ACC112 (cell line): ENCODE measurements around the gene NAT8L.

Experiments
- H2AFZ ChIP-seq: fragments of 200-600 bp; sonication (generic); one replicate; pipeline ENCODE4 v1.6.0; 2017; ENCODE audit warnings: antibody characterized with exemption, low read length; ENCODE audit not compliant: unreplicated experiment
- H3K27ac ChIP-seq: fragments of 200-600 bp; sonication (generic); 2 replicates; pipeline ENCODE4 v1.5.1; 2014; ENCODE audit warnings: low read depth, mild to moderate bottlenecking, antibody characterized with exemption, low read length, moderate library complexity
- H3K27me3 ChIP-seq: fragments of 200-600 bp; sonication (generic); 2 replicates; pipeline ENCODE4 v1.6.1; 2014; ENCODE audit warnings: mild to moderate bottlenecking, antibody characterized with exemption, low read length, moderate library complexity, mixed read lengths; ENCODE audit not compliant: insufficient read depth
- H3K36me3 ChIP-seq: fragments of 200-600 bp; sonication (generic); 2 replicates; pipeline ENCODE4 v1.6.1; 2016; ENCODE audit warnings: mild to moderate bottlenecking, antibody characterized with exemption, low read length, moderate library complexity, mixed read lengths; ENCODE audit not compliant: insufficient read depth
- H3K4me1 ChIP-seq: fragments of 200-600 bp; sonication (generic); one replicate; pipeline ENCODE4 v1.6.1; 2016; ENCODE audit warnings: low read length, mixed read lengths; ENCODE audit not compliant: insufficient read depth, unreplicated experiment, control insufficient read depth
- H3K4me3 ChIP-seq: fragments of 200-600 bp; sonication (generic); 2 replicates; pipeline ENCODE4 v1.5.1; 2014; ENCODE audit warnings: mild to moderate bottlenecking, low read depth, low read length
- H3K79me2 ChIP-seq: fragments of 200-600 bp; sonication (generic); one replicate; pipeline ENCODE4 v1.6.0; 2016; ENCODE audit warnings: low read length; ENCODE audit not compliant: control insufficient read depth, unreplicated experiment, insufficient read depth

Gene NAT8L

GRCh38 chr4:2036866-2037265, 22.3 kb upstream of the NAT8L start:
- Histone ChIP-seq H3K27ac (no peak overlapping the region), H3K4me3 (no peak overlapping the region), H3K79me2 (no peaks in the 10 kb centered on the region), H2AFZ (no peak overlapping the region), H3K27me3 (peaks cover 45% of the 10 kb centered on the region), H3K4me1 (no peaks in the 10 kb centered on the region), H3K36me3 (no peaks in the 10 kb centered on the region)

DNA sequence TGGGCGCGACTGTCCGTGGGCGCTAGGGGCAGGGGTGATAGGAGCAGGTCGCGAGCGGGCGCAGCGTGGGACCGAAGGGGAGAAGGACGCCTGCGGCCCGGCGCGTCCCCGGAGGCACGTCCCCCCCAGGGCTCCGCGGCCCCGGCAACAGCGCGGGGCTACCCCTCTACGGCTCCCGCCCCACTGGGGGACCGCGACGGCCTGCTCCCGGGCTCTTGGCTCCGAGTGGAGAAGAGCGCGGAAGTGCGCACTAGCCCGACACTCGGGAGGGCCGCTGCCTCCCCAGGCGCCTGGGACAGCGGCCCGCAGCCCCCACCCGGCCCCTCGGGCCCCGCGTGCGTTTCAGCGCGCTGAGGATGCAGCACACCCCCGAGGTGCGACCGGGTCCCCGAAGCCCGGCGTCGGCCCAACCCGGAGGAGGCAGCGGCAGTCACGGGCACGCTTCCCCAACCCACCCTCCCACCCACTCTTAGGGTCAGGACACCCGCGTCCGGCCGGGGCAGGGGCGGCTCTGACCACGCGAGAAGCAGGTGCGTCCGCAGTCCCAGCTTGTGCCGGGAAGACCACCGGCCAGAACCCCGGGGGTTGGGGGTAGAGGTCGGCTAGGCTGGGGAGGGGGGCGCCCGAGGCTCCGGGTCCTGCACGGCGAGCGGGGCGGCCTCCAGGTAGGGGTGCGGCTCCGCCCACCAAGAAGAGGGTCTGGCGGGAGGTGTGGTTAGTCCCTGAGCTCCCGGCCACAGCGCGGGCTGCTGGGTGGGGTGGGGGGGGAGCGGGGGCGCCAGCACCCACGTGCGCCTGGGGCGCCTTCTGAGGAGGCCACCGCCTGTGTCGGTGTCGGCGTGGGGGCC, 18.5 kb upstream of the NAT8L start:
- no peak overlapping the region for H2AFZ ChIP-seq

GRCh38 chr4:2041239-2042130, 17.6 kb upstream of the NAT8L start:
- Histone ChIP-seq H3K4me1 (no peaks in the 10 kb centered on the region), H3K79me2 (no peaks in the 10 kb centered on the region), H3K27ac (no peak overlapping the region), H3K36me3 (no peaks in the 10 kb centered on the region), H2AFZ (peak overlapping the region; percentile 80), H3K4me3 (peak overlapping the region; percentile 80), H3K27me3 (peaks cover 20% of the 10 kb centered on the region)

More for the DNA sequence above, 18.5 kb upstream of the NAT8L start:
- Histone ChIP-seq H3K27ac (no peak overlapping the region), H3K36me3 (no peaks in the 10 kb centered on the region), H3K4me1 (no peaks in the 10 kb centered on the region), H3K27me3 (peaks cover 21% of the 10 kb centered on the region), H3K4me3 (peak overlapping the region; percentile 80), H3K79me2 (no peaks in the 10 kb centered on the region)

DNA sequence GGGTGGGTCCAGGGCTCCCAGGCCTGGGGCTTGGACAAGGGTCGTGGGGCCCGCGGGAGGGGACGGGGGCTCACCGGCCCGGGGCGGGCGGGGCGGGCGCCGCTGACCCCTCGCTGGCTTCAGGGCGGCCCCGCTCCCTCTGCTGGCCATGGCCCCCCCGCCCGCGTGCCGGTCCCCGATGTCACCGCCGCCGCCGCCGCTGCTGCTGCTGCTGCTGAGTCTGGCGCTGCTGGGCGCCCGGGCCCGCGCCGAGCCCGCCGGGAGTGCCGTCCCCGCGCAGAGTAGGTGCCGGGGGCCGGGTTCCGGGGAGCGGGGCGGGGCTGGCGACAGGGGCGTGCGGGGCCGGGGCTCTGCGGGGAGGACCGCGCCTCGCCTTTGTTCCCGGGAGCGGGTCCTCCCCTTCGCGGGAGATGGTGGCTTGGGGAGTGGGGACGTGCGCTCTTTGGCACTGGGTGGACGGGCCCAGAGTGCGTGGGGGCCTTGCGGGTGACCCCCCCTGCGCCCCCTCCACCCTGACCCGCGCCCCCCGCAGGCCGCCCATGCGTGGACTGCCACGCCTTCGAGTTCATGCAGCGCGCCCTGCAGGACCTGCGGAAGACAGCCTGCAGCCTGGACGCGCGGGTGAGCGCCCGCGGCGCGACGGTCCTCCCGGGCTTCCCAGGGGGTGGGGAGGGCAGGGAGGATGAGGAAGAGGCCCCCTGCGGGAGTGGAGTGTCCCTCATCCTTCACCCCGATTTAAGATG, 16.8 kb upstream of the NAT8L start:
- H3K4me1 ChIP-seq: no peaks in the 10 kb centered on the region
- no peaks in the 10 kb centered on the region for H3K79me2 ChIP-seq
- peak overlapping the region; percentile 80 for H3K4me3 ChIP-seq
- H3K27ac ChIP-seq: no peak overlapping the region
- H3K36me3 ChIP-seq: no peaks in the 10 kb centered on the region
- peaks cover 20% of the 10 kb centered on the region for H3K27me3 ChIP-seq
- no peak overlapping the region for H2AFZ ChIP-seq

- Histone ChIP-seq H3K4me3 (peak overlapping the region; percentile 80), H3K79me2 (no peaks in the 10 kb centered on the region), H3K27me3 (peaks cover 20% of the 10 kb centered on the region), H3K4me1 (no peaks in the 10 kb centered on the region), H3K36me3 (no peaks in the 10 kb centered on the region), H2AFZ (no peak overlapping the region), H3K27ac (no peak overlapping the region)
These were observed 16.2 kb upstream of the NAT8L start for GRCh38 chr4:2042947-2043395.

DNA sequence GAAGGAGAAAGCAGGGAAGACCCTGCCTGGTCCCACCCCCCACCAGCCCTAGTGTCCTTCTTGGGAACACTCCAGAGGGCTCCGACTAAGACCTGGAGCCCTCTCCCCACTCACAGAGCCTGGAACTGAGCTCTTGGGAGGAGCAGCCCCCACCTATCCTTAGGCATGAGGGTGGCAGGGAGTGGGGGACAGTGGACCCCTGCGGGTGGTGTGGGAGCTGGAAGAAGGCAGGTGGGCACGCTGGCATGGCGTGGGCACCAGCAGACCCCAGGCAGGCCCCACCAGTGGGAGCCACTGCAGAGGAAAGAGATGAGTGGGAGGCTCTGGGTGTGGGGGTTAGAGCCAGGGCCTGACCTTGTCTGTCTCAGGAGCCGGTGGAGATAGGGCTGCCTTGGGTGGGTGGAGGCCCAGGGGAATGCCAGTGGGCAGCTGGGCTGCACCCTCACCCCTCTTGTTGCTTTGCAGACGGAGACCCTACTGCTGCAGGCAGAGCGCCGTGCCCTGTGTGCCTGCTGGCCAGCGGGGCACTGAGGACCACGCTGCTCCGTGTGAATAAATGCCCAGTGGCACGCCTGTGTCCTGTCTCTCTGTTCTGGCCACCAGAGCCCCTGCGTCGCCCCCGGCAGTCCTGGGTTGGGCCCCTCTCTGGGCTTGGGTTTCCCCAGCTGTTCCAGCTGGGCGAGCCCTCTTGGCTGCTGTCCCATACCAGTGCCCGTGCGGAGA, 15.6 kb upstream of the NAT8L start:
- H2AFZ ChIP-seq: no peak overlapping the region
- no peak overlapping the region for H3K27ac ChIP-seq
- H3K79me2 ChIP-seq: no peaks in the 10 kb centered on the region
- no peaks in the 10 kb centered on the region for H3K4me1 ChIP-seq
- H3K4me3 ChIP-seq: no peak overlapping the region
- H3K27me3 ChIP-seq: peaks cover 20% of the 10 kb centered on the region
- H3K36me3 ChIP-seq: no peaks in the 10 kb centered on the region

GRCh38 chr4:2044119-2044485, 15.0 kb upstream of the NAT8L start:
- H3K27me3 ChIP-seq: peaks cover 20% of the 10 kb centered on the region
- no peaks in the 10 kb centered on the region for H3K4me1 ChIP-seq
- no peak overlapping the region for H3K4me3 ChIP-seq
- H3K79me2 ChIP-seq: no peaks in the 10 kb centered on the region
- no peak overlapping the region for H2AFZ ChIP-seq
- no peaks in the 10 kb centered on the region for H3K36me3 ChIP-seq
- H3K27ac ChIP-seq: no peak overlapping the region

GRCh38 chr4:2044542-2045517, 14.3 kb upstream of the NAT8L start:
- Histone ChIP-seq H2AFZ (no peak overlapping the region), H3K4me3 (no peak overlapping the region), H3K36me3 (no peaks in the 10 kb centered on the region), H3K27ac (no peak overlapping the region), H3K27me3 (peaks cover 15% of the 10 kb centered on the region; the same call in 1 of the 2 replicates), H3K4me1 (no peaks in the 10 kb centered on the region), H3K79me2 (no peaks in the 10 kb centered on the region)

GRCh38 chr4:2045518-2045951, 13.6 kb upstream of the NAT8L start:
- Histone ChIP-seq H3K4me1 (no peaks in the 10 kb centered on the region), H3K4me3 (no peak overlapping the region), H3K36me3 (no peaks in the 10 kb centered on the region), H3K27me3 (peaks cover 10% of the 10 kb centered on the region; the same call in 1 of the 2 replicates), H3K27ac (no peak overlapping the region), H2AFZ (no peak overlapping the region), H3K79me2 (no peaks in the 10 kb centered on the region)
